ENCODE measurements around the gene RBM24.

GRCh38 chr6:17341891-17342290 lies 60.7 kb downstream of the RBM24 start:
- TF ChIP-seq FOXK2 (IDR thresholded peaks at IDR 0.05) (no peak), FOXA1 (IDR thresholded peaks at IDR 0.05) (no peak), PKNOX1 (IDR thresholded peaks at IDR 0.05) (no peak), BHLHE40 (IDR thresholded peaks at IDR 0.05; ENCODE audit: borderline replicate concordance) (no peak)

Measured in HEK293T (cell line).